K562 (cell line): ENCODE data around the gene TMEM270. TPM values are rescaled to one million over a fixed set of nuclear protein-coding genes. Genes with fewer than 3 reads are reported as not detected.

Experiments used
- ATF7 ChIP-seq: fragments of 450-650 bp; IDR thresholded peaks from 2 replicates; pipeline ENCODE4 v1.7.1; 2014; ENCODE audit warnings: mild to moderate bottlenecking, moderate library complexity
- BRF2 ChIP-seq: IDR thresholded peaks from 3 replicates; pipeline ENCODE4 v1.6.1; 2011; ENCODE audit warnings: borderline replicate concordance, mild to moderate bottlenecking; ENCODE audit not compliant: insufficient read length, insufficient read depth
- CBX5 ChIP-seq: IDR thresholded peaks from 2 replicates; pipeline ENCODE4 v1.6.1; 2014; ENCODE audit warnings: low read depth, borderline replicate concordance
- CTBP1 ChIP-seq: fragments of 450-650 bp; IDR thresholded peaks from 2 replicates; pipeline ENCODE4 v1.6.1; 2016; ENCODE audit warnings: borderline replicate concordance
- DEAF1 ChIP-seq: fragments of 450-650 bp; formaldehyde crosslinking; IDR thresholded peaks from 2 replicates; pipeline ENCODE4 v1.4.0; 2020; ENCODE audit warnings: mild to moderate bottlenecking, moderate library complexity
- DPF2 ChIP-seq: fragments of 450-650 bp; IDR thresholded peaks from 2 replicates; pipeline ENCODE4 v1.6.1; 2016
- ELF2 ChIP-seq: fragments of 250-450 bp; sonication (Bioruptor Pico); IDR thresholded peaks from 2 replicates; pipeline ENCODE4 v1.5.0; 2021; ENCODE audit warnings: mild to moderate bottlenecking
- NFIC ChIP-seq: fragments of 450-650 bp; IDR thresholded peaks from 2 replicates; pipeline ENCODE4 v1.6.1; 2017; ENCODE audit warnings: mild to moderate bottlenecking, inconsistent platforms
- NRF1 ChIP-seq, 2 experiments: fragments of 450-650 bp; IDR thresholded peaks in 1 of 2; conservative IDR thresholded peaks in 1 of 2; 2 replicates each; pipeline ENCODE4 v1.6.1; 2014; ENCODE audit warnings: mild to moderate bottlenecking in 2 of 2
- PKNOX1 ChIP-seq: fragments of 450-650 bp; IDR thresholded peaks from 2 replicates; pipeline ENCODE4 v1.6.1; 2016
- RFX1 ChIP-seq: fragments of 450-650 bp; IDR thresholded peaks from 2 replicates; pipeline ENCODE4 v1.6.1; 2016; ENCODE audit warnings: mild to moderate bottlenecking, moderate library complexity
- TFAP4 ChIP-seq: sonication (generic); formaldehyde crosslinking; IDR thresholded peaks from 2 replicates; pipeline ENCODE4 v1.8.0; 2022; ENCODE audit warnings: missing genetic modification reagents, mild to moderate bottlenecking, moderate library complexity, borderline replicate concordance
- ZBED1 ChIP-seq: IDR thresholded peaks from 2 replicates; pipeline ENCODE4 v1.6.1; 2014
- ZNF174 ChIP-seq: fragments of 250-450 bp; sonication (Bioruptor Pico); IDR thresholded peaks from 2 replicates; pipeline ENCODE4 v1.4.0; 2020; ENCODE audit warnings: mild to moderate bottlenecking
- ZNF212 ChIP-seq: fragments of 450-650 bp; formaldehyde crosslinking; IDR thresholded peaks from 2 replicates; pipeline ENCODE4 v1.4.0; 2020; ENCODE audit warnings: mild to moderate bottlenecking
- ZSCAN32 ChIP-seq: fragments of 450-650 bp; formaldehyde crosslinking; IDR thresholded peaks from 2 replicates; pipeline ENCODE4 v1.4.0; 2020; ENCODE audit warnings: mild to moderate bottlenecking, moderate library complexity
- polyA plus RNA-seq, 8 experiments: library from polyadenylated mRNA; depleted of rRNA in 4 of 8; stranded (reverse) in 5 of 8; unstranded in 3 of 8; fragments of >200 nt; fragmentation: Nextera tagmentation in 2 of 8; fragmentation: Illumina TruSeq in 1 of 8; extraction: Ambion mirVana in 2 of 8; extraction: Trizol in 1 of 8; gene quantifications; 2 replicates each; pipeline versions ENCODE4 v1.2.1 to v1.2.3, GENCODE V29; 2011 to 2014; ENCODE audit warnings: inconsistent platforms in 1 of 8, missing spikeins in 1 of 8
- total RNA-seq, 7 experiments: library from RNA; depleted of rRNA in 6 of 7; stranded (reverse); fragments of >200 nt in 6 of 7; fragmentation: Illumina TruSeq in 2 of 7; extraction: Trizol in 2 of 7; gene quantifications; 2 replicates each; pipeline versions ENCODE4 v1.2.1 to v1.2.3, GENCODE V29; 2011 to 2021; ENCODE audit warnings: low replicate concordance in 1 of 7

TMEM270 gene
- total and polyA plus RNA-seq, 9 of the 15 experiments (the other 6 are each of a cell fraction or from before 2014, with no cell fraction given): not detected

GRCh38 chr7:73870041-73870492, 9.1 kb downstream of the TMEM270 start (continued):
- TF ChIP-seq PKNOX1 (no peak), ZNF174 (CRISPR knock-in tag) (no peak), NFIC (peak; percentile 57; the same call in 1 of the 2 replicates), CTBP1 (0 out of 2 replicates have a peak, but pooled peaks have one; percentile 11), ZBED1 (no peak), NRF1 (conservative IDR thresholded peaks at IDR 0.05 in 1 of 2, IDR thresholded peaks at IDR 0.05 in 1 of 2) (no peak), CBX5 (no peak), DPF2 (no peak), RFX1 (no peak), ZNF212 (CRISPR knock-in tag) (no peak), BRF2 (no peak), TFAP4 (CRISPR knock-in tag) (no peak), ELF2 (CRISPR knock-in tag) (no peak), ZSCAN32 (CRISPR knock-in tag) (no peak), ATF7 (no peak), DEAF1 (no peak)
